HepG2 (cell line): ENCODE data around the gene CPEB4. TPM values are rescaled to one million over a fixed set of nuclear protein-coding genes. Genes with fewer than 3 reads are reported as not detected.

Experiments
- ATF7-NPFF ChIP-seq: sonication (generic); formaldehyde crosslinking; IDR thresholded peaks from 2 replicates; pipeline ENCODE4 v1.8.1; 2023; ENCODE audit warnings: mild to moderate bottlenecking, low read depth, missing genetic modification reagents, moderate library complexity
- ISL2 ChIP-seq: sonication (generic); formaldehyde crosslinking; IDR thresholded peaks from 2 replicates; pipeline ENCODE4 v1.5.0; 2020; ENCODE audit warnings: missing genetic modification reagents
- ZHX2 ChIP-seq, 2 experiments: sonication (generic) in 1 of 2; formaldehyde crosslinking in 1 of 2; IDR thresholded peaks; 2 replicates each; pipeline versions ENCODE4 v1.6.1 to v1.9.0; 2014 to 2022; ENCODE audit warnings: antibody characterized with exemption in 1 of 2, borderline replicate concordance in 1 of 2, inconsistent platforms in 1 of 2, low read depth in 1 of 2, missing genetic modification reagents in 1 of 2
- ZNF281 ChIP-seq: sonication (generic); formaldehyde crosslinking; IDR thresholded peaks from 2 replicates; pipeline ENCODE4 v1.4.0; 2020; ENCODE audit warnings: missing genetic modification reagents, borderline replicate concordance
- ZNF83 ChIP-seq: sonication (generic); formaldehyde crosslinking; IDR thresholded peaks from 2 replicates; pipeline ENCODE4 v1.4.0; 2020; ENCODE audit warnings: missing genetic modification reagents, mild to moderate bottlenecking, borderline replicate concordance
- polyA plus RNA-seq, 8 experiments: library from polyadenylated mRNA; depleted of rRNA in 3 of 8; stranded (reverse) in 7 of 8; unstranded in 1 of 8; fragments of >200 nt; fragmentation: Illumina TruSeq in 4 of 8; extraction: Trizol in 4 of 8; gene quantifications; 2 replicates each; pipeline versions ENCODE4 v1.2.1 to v1.2.3, GENCODE V29; 2011 to 2016; ENCODE audit warnings: low read depth in 4 of 8, missing spikeins in 1 of 8, mixed read lengths in 1 of 8; ENCODE audit not compliant: insufficient read depth in 1 of 8
- total RNA-seq, 5 experiments: library from RNA; depleted of rRNA; stranded (reverse); fragments of >200 nt; fragmentation: Illumina TruSeq; extraction: Trizol; gene quantifications; 2 replicates each; pipeline ENCODE4 v1.2.3, GENCODE V29; 2016; ENCODE audit warnings: low read depth in 1 of 5

The CPEB4 gene
- total and polyA plus RNA-seq, 2 of the 13 experiments (the other 11 are each of a cell fraction or from before 2014, with no cell fraction given) = 7.7 to 26.7 TPM

DNA sequence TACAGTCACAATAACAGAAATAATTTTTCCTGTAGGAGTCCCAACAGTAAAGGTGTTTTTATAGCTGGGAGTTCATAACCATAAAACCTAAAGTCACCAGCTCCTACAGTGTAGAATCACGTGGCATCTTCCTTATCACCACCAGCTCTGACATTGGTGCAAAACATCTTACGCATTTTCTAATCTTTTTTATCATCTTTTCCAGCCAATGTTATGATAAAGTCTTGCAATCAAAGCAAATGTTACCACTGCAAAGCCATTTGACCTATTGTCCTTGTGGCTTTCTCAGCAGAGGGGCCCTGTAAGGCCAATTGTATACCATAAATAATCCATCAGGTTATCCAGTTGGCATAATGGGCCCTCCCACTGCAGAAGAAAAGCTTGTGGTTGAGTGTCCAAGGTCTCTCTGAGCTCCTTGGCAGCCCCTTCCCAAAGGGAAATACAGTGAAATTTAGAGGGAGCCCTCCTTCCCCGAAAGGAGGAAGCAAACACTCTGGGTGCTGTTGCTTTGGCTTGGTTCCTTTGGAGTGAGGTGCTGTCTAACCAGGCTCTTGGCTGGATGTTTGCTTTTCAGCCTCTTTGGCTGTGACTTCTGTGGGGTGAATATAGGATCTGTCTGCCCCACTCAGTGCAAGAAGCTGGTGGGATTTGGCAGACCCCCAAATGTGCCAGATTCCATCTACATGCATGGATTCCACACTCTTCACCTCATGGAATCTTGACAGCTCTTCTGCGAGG lies 29.3 kb upstream of the CPEB4 start (continued):
- TF ChIP-seq ZHX2 (IDR thresholded peaks at IDR 0.05; ENCODE audit: low read depth) (no peak), ZHX2 (CRISPR knock-in tag; IDR thresholded peaks at IDR 0.05; ENCODE audit: borderline replicate concordance) (no peak), ZNF83 (CRISPR knock-in tag) (no peak), ISL2 (no peak), ATF7-NPFF (CRISPR knock-in tag) (no peak), ZNF281 (CRISPR knock-in tag) (no peak)
